GM13977 (cell line): ENCODE results near the gene PAN2.

ENCODE experiments used
- DNase-seq: peaks from one replicate; pipeline ENCODE4 v3.0.0; 2012; ENCODE audit warnings: low spot score
- CTCF ChIP-seq: IDR thresholded peaks from 2 replicates; pipeline ENCODE4 v1.5.1; 2012; ENCODE audit warnings: mild to moderate bottlenecking, control low read depth; ENCODE audit not compliant: insufficient read depth; ENCODE audit errors: extremely low read depth, missing control alignments
- in situ Hi-C: fragments of 300-500 bp; cut with MboI; formaldehyde crosslinking; loops from one replicate; pipeline ENCODE4 v1.12.0; 2022; ENCODE audit warnings: low sequenced_read_pairs, low pct_unique_long_range_greater_than_20kb, mixed read lengths, inconsistent platforms; ENCODE audit not compliant: unreplicated experiment

Gene PAN2

GRCh38 chr12:56299308-56299852 is 34.4 kb downstream of the PAN2 start:
- TF ChIP-seq CTCF, result no peak
- DNase-seq, result no peak
- in situ Hi-C loops, result no loop called here

DNA sequence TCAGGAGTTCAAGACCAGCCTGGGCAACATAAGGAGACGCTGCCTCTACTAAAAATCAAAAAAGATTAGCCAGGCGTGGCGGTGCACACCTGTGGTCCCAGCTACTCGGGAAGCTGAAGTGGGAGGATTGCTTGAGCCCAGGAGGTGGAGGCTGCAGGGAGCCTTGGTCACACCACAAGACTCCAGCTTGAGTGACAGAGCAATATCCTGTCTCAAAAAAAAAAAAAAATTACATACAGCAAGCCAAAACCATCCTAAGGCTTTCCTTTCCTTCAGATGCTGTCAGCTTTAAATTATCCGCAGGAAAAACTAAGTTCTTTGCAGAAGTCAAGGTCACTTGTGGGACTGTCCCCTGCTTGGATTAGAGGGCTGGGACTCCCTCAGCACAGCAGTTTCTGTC is 35.0 kb downstream of the PAN2 start:
- no peak for TF ChIP-seq CTCF
- in situ Hi-C loops, result no loop called here
- DNase-seq, result no peak

DNA sequence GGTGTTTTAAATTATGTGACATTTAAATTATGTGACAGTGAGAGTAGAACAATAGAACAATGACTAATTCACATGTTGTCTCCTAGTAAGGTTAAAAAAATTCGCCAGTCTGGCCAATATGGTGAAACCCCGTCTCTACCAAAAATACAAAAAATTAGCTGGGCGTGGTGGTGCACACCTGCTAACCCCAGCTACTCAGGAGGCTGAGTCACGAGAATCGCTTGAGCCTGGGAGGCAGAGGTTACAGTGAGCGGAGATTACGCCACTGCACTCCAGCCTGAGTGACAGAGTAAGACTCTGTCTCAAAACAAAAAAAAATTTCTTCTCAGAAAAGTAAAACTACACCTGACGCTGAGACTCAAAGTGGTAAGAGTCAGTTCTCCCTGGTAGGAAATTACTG is 36.4 kb downstream of the PAN2 start:
- in situ Hi-C loops, result no loop called here

GRCh38 chr12:56296295-56296694 is 37.5 kb downstream of the PAN2 start:
- no peak for DNase-seq
- in situ Hi-C loops, result no loop called here
- TF ChIP-seq CTCF, result no peak

More for the DNA sequence above, 36.4 kb downstream of the PAN2 start:
- no peak for TF ChIP-seq CTCF
- no peak for DNase-seq

DNA sequence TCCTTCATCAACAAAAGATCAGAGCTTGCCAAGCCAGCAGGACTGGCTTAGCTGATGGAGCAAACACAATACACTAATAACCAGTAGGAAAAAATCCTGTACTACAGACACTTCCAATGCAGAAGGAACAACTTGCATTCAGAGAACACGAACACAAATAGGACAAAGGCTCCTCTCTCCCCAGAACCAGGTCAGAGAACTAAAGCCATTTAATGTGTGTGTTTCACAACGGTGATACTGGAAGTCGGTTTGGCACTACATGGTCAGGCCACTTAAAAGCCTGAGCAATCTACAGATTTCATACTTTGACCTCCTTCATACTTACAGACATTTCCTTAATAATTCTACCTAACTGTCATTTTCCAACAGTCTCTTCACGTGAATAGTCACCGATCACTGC is 40.0 kb downstream of the PAN2 start:
- TF ChIP-seq CTCF, result no peak
- in situ Hi-C loops, result no loop called here
- no peak for DNase-seq

DNA sequence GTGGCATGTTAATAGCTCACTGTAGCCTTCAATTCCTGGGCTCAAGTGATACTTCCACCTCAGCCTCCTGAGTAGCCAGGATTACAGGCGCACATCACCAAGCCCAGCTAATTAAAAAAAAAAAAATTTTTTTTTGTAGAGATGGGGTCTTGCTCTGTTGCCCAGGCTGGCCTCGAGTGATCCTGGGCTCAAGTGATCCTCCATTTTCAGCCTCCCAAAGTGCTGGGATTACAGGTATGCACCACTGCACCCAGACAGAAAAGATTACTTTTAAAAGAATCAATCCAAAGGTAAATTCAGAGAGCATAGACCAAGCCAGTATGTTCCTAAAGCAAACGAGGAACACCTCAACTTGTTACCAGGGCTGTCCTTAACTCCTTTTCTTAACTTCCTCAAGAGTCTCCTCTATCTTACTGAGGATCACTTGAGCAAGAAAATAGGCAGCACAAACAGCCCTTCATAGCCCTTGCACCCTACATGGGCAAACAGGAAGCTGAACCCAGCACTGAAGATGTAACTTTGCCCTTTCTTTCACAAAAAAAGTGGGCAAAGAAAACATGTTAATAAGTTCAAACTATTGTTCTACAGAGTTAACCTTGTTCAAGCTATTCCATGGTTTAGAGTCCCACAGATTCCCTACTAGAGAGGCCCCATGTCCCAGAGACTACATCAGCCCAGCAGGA is 45.0 kb downstream of the PAN2 start:
- in situ Hi-C loops, result no loop called here

More for the DNA sequence above, 45.0 kb downstream of the PAN2 start:
- TF ChIP-seq CTCF, result no peak
- DNase-seq, result no peak
